Stimulated activated CD8-positive, alpha-beta memory T cell treated with anti-CD3 and anti-CD28 coated beads, Interleukin-7, amount 100 ng/mL, for 4 hours (primary cell): ENCODE results near the gene FTHL17.

ENCODE experiments used
- DNase-seq, 2 donors: peaks; one replicate each; pipeline ENCODE4 v3.0.0-alpha.2; 2020; ENCODE audit warnings: low read depth in 2 of 2

The FTHL17 gene

DNA sequence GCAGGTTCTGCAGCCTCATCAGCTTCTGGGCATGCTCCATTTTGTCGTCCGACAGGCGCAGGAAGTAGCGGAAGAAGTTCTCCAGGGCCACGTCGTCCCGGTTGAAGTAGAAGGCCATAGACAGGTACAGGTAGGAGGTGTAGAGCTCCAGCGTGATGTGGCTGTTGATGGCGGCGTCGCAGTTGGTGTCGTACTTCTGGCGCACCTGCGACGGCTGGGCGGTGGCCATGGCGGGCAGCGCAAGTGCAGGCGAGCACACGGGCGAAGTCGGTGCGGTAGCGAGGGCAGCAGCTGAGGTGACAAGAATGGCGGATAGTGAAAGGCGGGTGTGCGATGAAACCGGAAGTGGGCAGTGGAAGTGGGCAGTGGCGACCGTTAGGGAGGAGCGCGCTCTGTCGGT lies at the start of gene FTHL17:
Gene FTHL17 (minus strand): TSS at position 317 of the 400 bp plus-strand sequence. CDS start 88 bp downstream, at position 229.
- DNase-seq = no peak

GRCh38 chrX:31117266-31117665 lies 45.4 kb upstream of the FTHL17 start:
- no peak for DNase-seq

DNA sequence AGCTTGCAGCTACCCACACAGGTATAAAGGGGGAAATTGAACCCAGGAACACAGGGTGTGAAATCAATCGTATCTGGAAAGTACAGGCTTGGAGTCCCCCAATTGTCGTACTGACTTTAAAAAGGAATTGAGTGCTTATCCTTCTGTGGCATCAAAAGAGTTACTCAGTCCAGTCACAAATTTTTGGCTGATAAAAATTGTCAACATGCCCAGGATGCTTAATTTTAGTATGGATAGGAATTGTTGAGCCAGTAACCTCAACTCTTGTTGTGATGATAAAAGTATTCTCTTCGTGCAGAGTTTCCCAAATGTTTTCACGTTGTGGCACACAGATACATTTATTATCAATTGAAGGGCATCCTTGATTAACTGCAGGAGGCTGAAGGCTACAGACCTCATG lies 43.6 kb upstream of the FTHL17 start:
- DNase-seq = no peak

- no peak for DNase-seq
Measured at GRCh38 chrX:31114858-31115257, 43.0 kb upstream of the FTHL17 start.

DNA sequence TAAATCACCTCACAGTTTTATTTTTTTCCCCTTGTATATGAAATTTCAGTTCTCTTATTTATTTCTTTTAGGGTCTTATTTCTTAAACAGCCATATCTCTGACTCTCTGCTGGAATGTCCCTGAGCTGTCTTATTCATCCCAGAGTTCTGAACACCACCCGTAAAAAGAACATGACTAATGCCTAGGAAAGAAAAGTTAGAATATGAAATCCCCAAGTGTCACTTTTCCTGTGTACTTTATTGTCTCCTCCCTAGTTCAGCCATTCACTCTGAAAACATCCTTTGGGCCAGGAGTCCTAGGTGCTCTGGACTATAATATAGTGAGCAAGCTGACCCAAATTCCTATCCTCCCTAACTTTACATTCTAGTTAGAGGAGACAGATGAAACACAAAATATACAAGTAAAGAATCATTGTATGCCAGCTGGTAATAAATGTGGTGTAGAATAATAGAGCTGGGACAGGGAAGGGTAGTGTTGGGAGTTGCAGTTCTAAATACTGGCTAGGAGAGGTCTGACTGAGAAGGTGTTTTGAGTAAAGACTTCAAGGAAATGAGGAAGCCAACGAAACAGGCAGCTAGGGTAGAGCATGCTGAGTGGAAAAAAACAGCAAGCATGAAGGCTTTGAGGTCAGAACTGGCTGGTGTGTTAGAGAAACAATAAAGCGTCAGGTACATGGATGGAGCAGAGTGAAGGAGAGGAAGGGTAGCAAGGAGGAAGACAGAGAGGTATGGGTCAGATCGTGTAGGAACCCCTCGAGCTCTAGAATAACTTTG lies 40.6 kb upstream of the FTHL17 start:
- DNase-seq = no peak

DNA sequence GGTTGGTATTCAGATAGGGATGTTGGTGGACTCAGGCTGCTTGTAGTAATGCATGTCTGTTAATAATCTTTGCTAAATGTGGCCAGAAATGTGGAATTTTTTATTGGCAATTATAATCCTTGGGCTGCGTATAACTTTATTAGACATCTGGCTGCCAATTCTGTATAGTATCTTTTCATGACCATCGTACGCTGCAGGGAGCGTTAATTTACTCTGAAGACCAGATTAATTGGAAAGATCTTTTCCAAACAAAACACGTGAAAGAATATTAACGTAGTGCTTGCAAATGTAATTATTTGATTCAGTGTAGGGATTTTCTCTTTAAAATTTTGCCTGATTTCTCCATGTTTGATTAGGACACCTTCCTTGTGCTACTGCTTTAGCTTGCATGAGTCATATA lies 38.8 kb upstream of the FTHL17 start:
- DNase-seq = no peak

DNA sequence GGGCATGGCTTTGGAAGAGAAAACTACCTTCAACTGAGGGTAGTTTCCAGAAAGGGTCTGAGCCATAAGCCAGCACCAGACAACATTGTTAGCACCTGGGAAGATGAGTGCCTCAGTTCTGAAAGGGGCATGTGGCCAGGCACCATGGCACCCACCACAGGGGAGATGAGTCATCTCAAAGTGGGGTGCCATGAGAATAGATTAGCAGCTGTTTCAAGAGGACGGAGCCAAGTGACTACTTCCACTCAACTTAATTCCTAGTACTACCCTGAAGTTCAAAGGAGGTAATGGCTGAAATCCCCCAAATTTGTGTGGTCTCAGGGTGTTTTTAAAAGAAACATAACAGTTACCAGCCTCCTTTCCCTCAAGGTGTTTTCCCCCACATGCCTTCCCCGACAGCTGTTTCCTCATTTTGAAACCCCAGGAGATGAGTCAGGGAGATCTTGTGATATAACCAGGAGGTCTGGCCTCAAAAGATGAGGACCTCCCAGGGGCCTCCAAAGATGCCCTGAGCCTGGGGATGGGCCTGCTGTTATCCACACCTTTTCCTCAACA lies 27.8 kb upstream of the FTHL17 start:
- no peak for DNase-seq

DNA sequence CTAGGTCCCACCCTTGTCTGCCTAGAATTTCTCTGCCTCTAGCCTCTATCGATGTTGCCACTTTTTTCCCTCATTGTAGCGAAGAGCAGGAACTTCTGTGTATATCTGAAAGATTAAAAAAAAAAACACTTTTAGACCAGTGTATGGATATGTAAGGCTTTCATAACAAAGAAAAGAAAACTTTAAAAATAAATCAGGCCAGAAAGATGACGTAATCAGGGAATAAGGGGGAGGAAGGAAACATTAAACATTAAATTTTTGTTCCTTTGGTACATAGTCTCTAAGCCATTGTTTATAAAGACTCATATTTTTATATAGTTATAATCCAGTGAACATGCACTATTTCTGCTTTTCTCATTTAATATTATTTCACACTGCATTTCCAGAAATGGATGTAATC lies 26.2 kb upstream of the FTHL17 start:
- DNase-seq = no peak

DNA sequence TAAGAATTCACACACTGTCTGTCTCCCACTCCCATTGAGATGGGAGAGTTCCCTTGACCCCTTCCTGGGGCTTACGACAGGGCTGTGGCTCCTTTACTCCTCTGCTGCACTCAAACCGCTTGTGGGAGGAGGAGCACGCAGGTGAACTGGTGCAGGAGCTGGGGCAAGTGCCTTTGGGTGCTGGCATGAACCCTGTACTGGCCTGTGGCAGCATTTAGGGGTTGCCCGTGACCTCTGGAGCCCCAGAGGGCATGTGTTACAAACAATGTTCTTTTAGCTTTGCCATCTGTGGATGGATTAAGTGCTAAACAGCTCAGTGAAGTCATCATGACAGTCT lies 21.8 kb upstream of the FTHL17 start:
- DNase-seq = no peak

DNA sequence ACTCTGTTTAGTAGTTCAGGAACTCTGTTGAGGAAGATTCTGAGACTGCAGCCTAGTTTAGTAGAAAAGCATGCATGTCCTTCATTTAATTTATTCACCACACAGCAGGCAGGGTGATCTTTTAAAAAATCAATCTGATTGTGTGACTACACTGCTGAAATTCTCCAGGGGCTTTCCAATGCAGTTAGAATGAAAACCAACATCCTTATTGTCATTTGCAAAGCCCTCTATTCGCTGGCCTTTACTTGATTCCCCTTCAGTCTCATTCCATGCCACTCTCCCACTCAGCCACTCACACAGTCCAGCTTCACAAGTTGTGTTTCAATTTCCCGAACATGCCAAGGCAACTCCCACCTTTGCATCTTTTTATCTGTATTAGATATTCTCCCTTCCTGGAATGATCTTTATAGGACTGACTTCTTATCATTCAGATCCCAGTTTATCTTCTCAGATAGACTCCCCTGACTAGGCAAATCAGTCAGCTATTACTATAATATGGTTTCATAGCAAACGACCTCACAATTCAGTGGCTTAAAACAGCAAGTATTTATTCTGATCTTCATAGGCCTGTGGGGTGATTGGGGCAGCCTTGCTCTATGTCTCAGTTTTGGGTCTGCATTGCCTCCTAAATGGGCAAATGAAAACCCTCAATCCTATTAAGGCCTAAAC lies 21.3 kb upstream of the FTHL17 start:
- no peak for DNase-seq

- DNase-seq = no peak
Measured at GRCh38 chrX:31092476-31092875, 20.6 kb upstream of the FTHL17 start.

DNA sequence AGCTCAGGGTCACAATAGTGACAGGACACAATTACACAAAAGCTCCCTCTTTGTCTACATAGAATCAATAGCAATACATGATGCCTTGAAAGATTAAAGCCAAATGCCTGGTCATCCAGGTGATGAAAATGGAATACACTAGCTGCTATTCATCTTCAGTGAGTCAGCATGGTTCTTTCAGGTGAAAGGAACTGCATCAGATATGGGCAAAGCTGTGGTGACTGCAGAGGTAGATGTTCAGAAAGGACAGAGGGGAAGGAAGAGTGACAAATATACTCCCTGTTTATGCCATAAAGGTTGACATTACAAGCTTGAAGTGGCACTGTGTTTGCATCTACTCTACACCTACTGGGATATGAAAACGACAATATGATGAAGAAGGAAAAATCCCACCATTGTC lies 20.0 kb upstream of the FTHL17 start:
- no peak for DNase-seq

- DNase-seq = no peak
Measured at GRCh38 chrX:31074522-31074921, 2.7 kb upstream of the FTHL17 start.

- DNase-seq = no peak
Measured at GRCh38 chrX:31071262-31071661, 579 bp downstream of the FTHL17 start.

DNA sequence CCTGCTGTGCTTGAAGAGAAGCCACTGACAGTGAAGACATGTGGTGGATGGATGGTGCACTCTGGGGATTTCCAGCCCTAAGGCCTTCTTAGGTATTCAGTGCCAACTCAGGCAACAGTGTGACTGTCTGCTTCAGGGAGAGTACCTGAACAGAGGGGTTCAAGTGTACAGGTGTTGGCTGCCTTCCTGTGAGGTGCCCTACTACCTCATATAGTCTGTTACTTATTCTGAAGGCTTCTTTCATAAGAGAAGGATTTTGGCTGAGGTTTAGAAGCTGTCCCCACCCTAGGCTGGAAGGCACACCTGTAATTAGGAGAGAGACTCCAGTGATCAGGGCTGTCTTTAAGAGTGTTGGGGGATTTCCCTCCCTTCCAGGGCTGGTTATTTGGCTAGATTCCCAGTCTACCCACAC lies 1.8 kb downstream of the FTHL17 start:
- DNase-seq = no peak

DNA sequence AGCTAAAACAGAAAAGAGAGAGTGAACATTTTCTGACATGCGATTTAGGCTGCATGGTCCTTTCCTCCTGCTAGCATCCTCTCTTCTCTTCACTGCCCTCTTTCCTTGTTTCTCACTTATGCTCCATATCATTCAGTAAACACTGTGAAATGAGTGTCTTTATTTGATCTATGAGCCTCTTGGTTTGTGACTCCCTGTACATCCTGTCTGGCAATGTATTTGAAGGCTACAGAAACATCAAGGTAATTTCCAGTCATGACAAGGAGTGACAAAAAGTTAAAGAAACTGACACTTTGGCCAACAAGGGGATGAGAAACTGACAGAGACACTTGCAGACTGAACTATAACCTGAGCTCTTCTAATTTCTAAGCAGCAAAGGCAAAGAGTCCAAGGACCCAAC lies 8.7 kb downstream of the FTHL17 start:
- no peak for DNase-seq

DNA sequence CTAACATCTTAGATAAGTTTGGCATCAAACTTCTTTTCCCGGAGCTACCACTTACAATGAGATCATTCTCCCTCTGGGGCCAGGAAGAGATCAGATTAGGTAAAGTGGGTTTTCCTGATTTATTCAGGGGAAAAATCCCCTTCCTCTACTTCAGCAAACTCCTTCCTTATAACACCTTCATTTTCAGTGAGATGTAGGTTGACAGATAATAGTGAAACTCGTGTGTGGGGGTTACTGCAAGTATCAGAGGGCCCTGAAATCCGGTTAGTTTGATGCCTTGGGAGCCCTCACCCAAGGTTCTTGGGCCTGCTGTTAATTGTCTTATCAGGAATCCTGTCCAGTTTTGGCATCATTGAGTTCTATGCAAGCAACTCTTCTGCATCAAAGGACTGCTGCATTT lies 10.8 kb downstream of the FTHL17 start:
- no peak for DNase-seq

GRCh38 chrX:31060016-31060415 lies 11.8 kb downstream of the FTHL17 start:
- no peak for DNase-seq

- no peak for DNase-seq
Measured at GRCh38 chrX:31058284-31058683, 13.6 kb downstream of the FTHL17 start.

GRCh38 chrX:31057691-31058090 lies 14.2 kb downstream of the FTHL17 start:
- DNase-seq = no peak

GRCh38 chrX:31057291-31057690 lies 14.6 kb downstream of the FTHL17 start:
- no peak for DNase-seq

GRCh38 chrX:31053621-31054020 lies 18.2 kb downstream of the FTHL17 start:
- DNase-seq = no peak

GRCh38 chrX:31039327-31039711 lies 32.5 kb downstream of the FTHL17 start:
- no peak for DNase-seq
